Natural killer cell (primary cell): ENCODE measurements around the gene MICALL2. TPM values are rescaled to one million over a fixed set of nuclear protein-coding genes. Genes with fewer than 3 reads are reported as not detected.

Experiments
- ATAC-seq, 3 donors: fragments of 150-1000 bp in 2 of 3; fragments of 200-7000 bp in 1 of 3; cut with Tn5 transposase; 1 replicate in 1 of 3; 2 replicates in 2 of 3; pipeline ENCODE4 v1.10.0; 2021; ENCODE audit warnings: mild to moderate bottlenecking in 2 of 3, moderate library complexity in 2 of 3
- DNase-seq, 2 donors: peaks; one replicate each; pipeline versions ENCODE4 v3.0.0 to v3.0.0-alpha.2; 2013 to 2021; ENCODE audit warnings: mixed read lengths in 1 of 2
- H3K27ac ChIP-seq: one replicate; pipeline ENCODE4 v1.5.1; 2013; ENCODE audit warnings: mild to moderate bottlenecking, low read length
- H3K27me3 ChIP-seq: one replicate; pipeline ENCODE4 v1.6.1; 2013; ENCODE audit warnings: low read length; ENCODE audit not compliant: control insufficient read depth, insufficient read depth
- H3K36me3 ChIP-seq: one replicate; pipeline ENCODE4 v1.6.1; 2013; ENCODE audit warnings: low read length; ENCODE audit not compliant: control insufficient read depth, insufficient read depth
- H3K4me1 ChIP-seq: one replicate; pipeline ENCODE4 v1.6.1; 2013; ENCODE audit warnings: low read length; ENCODE audit not compliant: control insufficient read depth, insufficient read depth
- H3K4me3 ChIP-seq: one replicate; pipeline ENCODE4 v1.5.1; 2013; ENCODE audit warnings: low read length
- H3K9me3 ChIP-seq: one replicate; pipeline ENCODE4 v1.6.1; 2013; ENCODE audit warnings: low read length; ENCODE audit not compliant: control insufficient read depth, insufficient read depth
- H3K27ac Mint-ChIP-seq, 2 donors: one replicate each; pipeline ENCODE4 v1.8.0; 2022; ENCODE audit warnings: mild to moderate bottlenecking in 2 of 2, mixed read lengths in 2 of 2, moderate library complexity in 1 of 2
- H3K27me3 Mint-ChIP-seq, 2 donors: one replicate each; pipeline ENCODE4 v1.8.0; 2022; ENCODE audit warnings: low read depth in 2 of 2, mixed read lengths in 2 of 2
- H3K36me3 Mint-ChIP-seq: one replicate; pipeline ENCODE4 v1.8.0; 2022; ENCODE audit warnings: mixed read lengths
- H3K4me1 Mint-ChIP-seq, 2 donors: one replicate each; pipeline ENCODE4 v1.8.0; 2022; ENCODE audit warnings: mixed read lengths in 2 of 2
- H3K4me3 Mint-ChIP-seq: one replicate; pipeline ENCODE4 v1.8.0; 2022; ENCODE audit warnings: mild to moderate bottlenecking, moderate library complexity, mixed read lengths
- H3K9me3 Mint-ChIP-seq, 2 donors: one replicate each; pipeline ENCODE4 v1.8.0; 2022; ENCODE audit warnings: mixed read lengths in 2 of 2
- whole genome bisulfite sequencing: methylation state at CpG from one replicate; pipeline ENCODE4 v1.1.7; 2013; ENCODE audit warnings: missing lambda C conversion rate; ENCODE audit not compliant: insufficient coverage; 5-methylcytosine and 5-hydroxymethylcytosine counted together
- intact Hi-C: fragments of 100-400 bp; cut with micrococcal nuclease; formaldehyde crosslinking; loops from one replicate; pipeline ENCODE4 v1.14.2; 2022
- total RNA-seq, 4 donors: library from RNA; stranded (reverse); fragments of 120-200 nt in 1 of 4; gene quantifications; one replicate each; pipeline versions ENCODE4 v1.2.3 to v1.2.4, GENCODE V29; 2013 to 2022
- TF ChIP-seq, protein P1 (sequence below): fragments of 200-600 bp; IDR thresholded peaks from one replicate; pipeline ENCODE4 v1.8.0; 2022; ENCODE audit warnings: antibody characterized with exemption

The MICALL2 gene
- total RNA-seq, 3 donors from 2014 or later (not counting 1 experiment from before 2014, with no cell fraction given) = 2.5 to 4.4 (median 2.8) TPM

DNA sequence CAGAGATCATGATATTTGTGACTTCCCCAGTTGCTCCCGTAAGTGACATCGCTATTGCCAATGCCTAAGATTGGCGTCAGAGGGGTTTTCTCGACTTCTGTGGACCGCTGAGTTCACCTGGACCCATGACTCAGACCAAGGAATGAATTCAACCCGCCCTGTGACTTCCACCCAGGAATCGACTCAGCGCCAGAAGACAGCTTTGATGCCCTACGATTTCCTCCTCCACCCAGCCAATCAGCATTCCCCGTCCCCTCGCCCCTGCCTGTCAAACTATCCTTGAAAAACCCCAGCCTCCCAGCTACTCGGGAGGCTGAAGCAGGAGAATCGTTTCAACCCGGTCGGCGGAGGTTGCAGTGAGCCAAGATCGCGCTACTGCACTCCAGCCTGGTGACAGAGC lies 58.3 kb downstream of the MICALL2 start:
- Mint-ChIP-seq H3K27me3 (peaks cover 34 to 41% of the 10 kb centered on the region in 2 donors), H3K4me1 (peaks cover 8% of the 10 kb centered on the region in 2 donors), H3K4me3 (no peak overlapping the region), H3K9me3 (no peaks in the 10 kb centered on the region), H3K36me3 (no peaks in the 10 kb centered on the region), H3K27ac (no peak overlapping the region)
- no peak overlapping the region for H3K4me3 ChIP-seq
- peaks cover 12% of the 10 kb centered on the region for H3K27me3 ChIP-seq
- ATAC-seq = no peak
- WGBS = 64% methylated on average over 18 of the region's 18 CpGs
- H3K9me3 ChIP-seq = peaks cover 5% of the 10 kb centered on the region
- peaks cover 3% of the 10 kb centered on the region for H3K4me1 ChIP-seq
- intact Hi-C loops = no loop called here
- H3K36me3 ChIP-seq = no peaks in the 10 kb centered on the region
- DNase-seq = no peak
- no peak overlapping the region for H3K27ac ChIP-seq
- TF ChIP-seq, protein P1, sequence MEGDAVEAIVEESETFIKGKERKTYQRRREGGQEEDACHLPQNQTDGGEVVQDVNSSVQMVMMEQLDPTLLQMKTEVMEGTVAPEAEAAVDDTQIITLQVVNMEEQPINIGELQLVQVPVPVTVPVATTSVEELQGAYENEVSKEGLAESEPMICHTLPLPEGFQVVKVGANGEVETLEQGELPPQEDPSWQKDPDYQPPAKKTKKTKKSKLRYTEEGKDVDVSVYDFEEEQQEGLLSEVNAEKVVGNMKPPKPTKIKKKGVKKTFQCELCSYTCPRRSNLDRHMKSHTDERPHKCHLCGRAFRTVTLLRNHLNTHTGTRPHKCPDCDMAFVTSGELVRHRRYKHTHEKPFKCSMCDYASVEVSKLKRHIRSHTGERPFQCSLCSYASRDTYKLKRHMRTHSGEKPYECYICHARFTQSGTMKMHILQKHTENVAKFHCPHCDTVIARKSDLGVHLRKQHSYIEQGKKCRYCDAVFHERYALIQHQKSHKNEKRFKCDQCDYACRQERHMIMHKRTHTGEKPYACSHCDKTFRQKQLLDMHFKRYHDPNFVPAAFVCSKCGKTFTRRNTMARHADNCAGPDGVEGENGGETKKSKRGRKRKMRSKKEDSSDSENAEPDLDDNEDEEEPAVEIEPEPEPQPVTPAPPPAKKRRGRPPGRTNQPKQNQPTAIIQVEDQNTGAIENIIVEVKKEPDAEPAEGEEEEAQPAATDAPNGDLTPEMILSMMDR = no peak

DNA sequence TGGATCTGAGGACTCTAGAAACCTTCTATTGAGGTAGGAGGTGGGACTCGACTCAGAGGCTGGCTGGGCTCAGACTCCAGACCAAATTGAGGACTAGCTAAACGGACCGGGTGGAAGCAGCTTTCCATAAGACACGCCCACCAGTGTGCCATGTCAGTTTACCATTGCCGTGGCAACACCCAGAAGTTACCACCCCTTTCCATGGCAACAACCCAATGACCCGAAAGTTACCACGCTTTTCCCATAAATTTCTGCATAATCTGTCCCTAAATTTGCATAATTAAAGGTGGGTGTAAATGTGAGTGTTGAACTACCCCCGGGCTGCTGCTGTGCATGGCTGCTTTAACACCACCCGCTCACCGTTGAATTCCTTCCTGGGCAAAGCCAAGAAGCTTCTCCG lies 58.9 kb downstream of the MICALL2 start:
- Mint-ChIP-seq H3K36me3 (no peaks in the 10 kb centered on the region), H3K27me3 (peaks cover 31 to 41% of the 10 kb centered on the region in 2 donors), H3K27ac (no peak overlapping the region), H3K9me3 (no peaks in the 10 kb centered on the region), H3K4me1 (peaks cover 8% of the 10 kb centered on the region in 2 donors), H3K4me3 (no peak overlapping the region)
- DNase-seq (no peak), ATAC-seq (no peak)
- Histone ChIP-seq H3K4me1 (peaks cover 3% of the 10 kb centered on the region), H3K9me3 (peaks cover 5% of the 10 kb centered on the region), H3K36me3 (no peaks in the 10 kb centered on the region), H3K27ac (no peak overlapping the region), H3K4me3 (no peak overlapping the region), H3K27me3 (peaks cover 12% of the 10 kb centered on the region)
- TF ChIP-seq, protein P1 = no peak
- 49% methylated on average over 11 of the region's 11 CpGs for WGBS
- intact Hi-C loops = no loop called here

DNA sequence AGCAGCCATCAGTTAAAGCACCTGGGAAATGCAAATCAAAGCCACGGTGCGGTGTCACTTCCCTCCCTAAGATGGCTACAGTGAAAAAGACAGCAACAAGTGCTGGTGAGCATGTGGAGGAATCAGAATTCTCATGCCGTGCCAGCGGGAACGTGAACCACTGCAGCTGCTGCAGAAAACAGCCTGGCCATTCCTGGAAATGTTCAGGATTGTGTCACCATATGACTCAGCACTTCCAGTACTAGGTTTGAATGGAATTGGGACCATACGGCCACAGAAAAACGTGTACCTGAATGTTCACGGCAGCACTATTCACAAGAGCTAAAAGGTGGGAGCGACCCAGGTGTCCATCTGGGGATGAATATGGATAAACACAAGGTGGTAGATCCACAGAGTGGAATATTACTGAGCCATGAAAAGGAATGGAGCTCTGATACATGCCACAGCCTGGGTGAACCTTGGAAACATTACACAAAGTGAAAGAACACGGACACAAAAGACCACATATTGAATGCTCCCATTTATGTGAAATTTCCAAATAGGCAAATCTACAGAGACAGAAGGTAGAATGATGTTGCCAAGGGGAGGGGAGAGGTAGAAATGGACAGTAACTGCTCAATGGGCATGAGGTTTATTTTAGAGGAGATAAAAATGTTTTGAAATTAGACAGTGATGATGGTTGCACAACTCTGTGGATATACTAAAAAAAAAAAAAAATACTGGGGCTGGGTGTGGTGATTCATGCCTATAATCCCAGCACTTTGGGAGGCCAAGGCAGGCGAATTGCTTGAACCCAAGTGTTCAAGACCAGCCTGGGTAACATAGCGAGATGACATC lies 61.6 kb downstream of the MICALL2 start:
- DNase-seq (no peak), ATAC-seq (no peak)
- Mint-ChIP-seq H3K4me3 (no peak overlapping the region), H3K27me3 (peaks cover 16 to 25% of the 10 kb centered on the region in 2 donors), H3K27ac (no peak overlapping the region), H3K9me3 (no peaks in the 10 kb centered on the region), H3K36me3 (no peaks in the 10 kb centered on the region), H3K4me1 (no peaks in the 10 kb centered on the region)
- intact Hi-C loops = no loop called here
- peaks cover 9% of the 10 kb centered on the region for H3K9me3 ChIP-seq
- peaks cover 3% of the 10 kb centered on the region for H3K27me3 ChIP-seq
- H3K36me3 ChIP-seq = no peaks in the 10 kb centered on the region
- no peak overlapping the region for H3K4me3 ChIP-seq
- H3K4me1 ChIP-seq = no peaks in the 10 kb centered on the region
- WGBS = 85% methylated on average over 12 of the region's 12 CpGs
- no peak overlapping the region for H3K27ac ChIP-seq
- TF ChIP-seq, protein P1 = no peak

DNA sequence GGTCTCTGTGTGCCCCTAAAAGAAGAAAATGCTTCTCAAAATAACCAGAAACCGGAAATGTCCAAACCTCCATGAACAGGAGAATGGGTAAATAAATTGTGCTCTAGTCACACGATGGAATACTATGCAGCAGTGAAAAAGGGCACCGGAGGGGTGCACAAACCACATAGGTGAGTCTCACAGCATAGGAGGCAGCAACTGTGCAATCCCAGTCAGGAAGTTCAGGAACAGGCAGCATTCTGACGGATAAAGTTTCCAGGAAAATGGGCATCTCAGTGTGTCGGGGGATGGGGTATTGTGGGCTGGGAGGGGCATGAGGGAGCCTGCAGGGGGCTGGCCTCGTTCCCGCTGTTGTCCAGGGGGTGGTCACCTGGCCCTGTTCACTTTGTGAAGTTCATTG lies 63.1 kb downstream of the MICALL2 start:
- Mint-ChIP-seq H3K36me3 (no peaks in the 10 kb centered on the region), H3K27me3 (peaks cover 7 to 16% of the 10 kb centered on the region in 2 donors), H3K4me1 (no peaks in the 10 kb centered on the region), H3K27ac (no peak overlapping the region), H3K9me3 (no peaks in the 10 kb centered on the region), H3K4me3 (no peak overlapping the region)
- TF ChIP-seq, protein P1 = no peak
- H3K27ac ChIP-seq = no peak overlapping the region
- no peaks in the 10 kb centered on the region for H3K36me3 ChIP-seq
- H3K4me3 ChIP-seq = no peak overlapping the region
- H3K27me3 ChIP-seq = no peaks in the 10 kb centered on the region
- H3K4me1 ChIP-seq = no peaks in the 10 kb centered on the region
- WGBS = 83% methylated on average over 7 of the region's 7 CpGs
- DNase-seq (no peak), ATAC-seq (no peak)
- peaks cover 4% of the 10 kb centered on the region for H3K9me3 ChIP-seq
- intact Hi-C loops = no loop called here
